OCI-LY7 (cell line): ENCODE measurements around the gene C9orf50.

Source experiments
- CTCF ChIP-seq: fragments of 200-600 bp; sonication (generic); conservative IDR thresholded peaks from 2 replicates; pipeline ENCODE4 v1.5.1; 2014; ENCODE audit warnings: mild to moderate bottlenecking, antibody characterized with exemption, low read length, moderate library complexity, mixed read lengths
- EZH2phosphoT487 ChIP-seq: fragments of 200-600 bp; sonication (generic); IDR thresholded peaks from 2 replicates; pipeline ENCODE4 v1.6.1; 2018; ENCODE audit warnings: low read depth, borderline replicate concordance, mild to moderate bottlenecking, mixed run types, antibody characterized with exemption, low read length, moderate library complexity, mixed read lengths

- TF ChIP-seq CTCF (no peak), EZH2phosphoT487 (no peak)
These were observed 5.3 kb downstream of the C9orf50 start for GRCh38 chr9:129615407-129616285.
